GM21390 (cell line): ENCODE results near the gene ZNF230.

ENCODE experiments used
- ATAC-seq: cut with Tn5 transposase; IDR thresholded peaks from one replicate; pipeline ENCODE4 v1.9.1; 2021; ENCODE audit not compliant: unreplicated experiment

ZNF230 gene

GRCh38 chr19:44002566-44003460 is at the start of gene ZNF230:
ZNF230 (plus strand) TSS chr19:44002957; CDS start chr19:44007079, 4,122 bp downstream.
- ATAC-seq = peak; percentile 93

GRCh38 chr19:43956827-43957226 is 45.9 kb upstream of the ZNF230 start:
- ATAC-seq = no peak

GRCh38 chr19:43957891-43958290 is 44.9 kb upstream of the ZNF230 start:
- no peak for ATAC-seq

GRCh38 chr19:43960411-43960810 is 42.3 kb upstream of the ZNF230 start:
- ATAC-seq = no peak

- no peak for ATAC-seq
These were observed 36.6 kb upstream of the ZNF230 start for GRCh38 chr19:43966079-43966694.

- ATAC-seq = no peak
These were observed 26.0 kb upstream of the ZNF230 start for GRCh38 chr19:43976732-43977131.

- ATAC-seq = peak; percentile 27
These were observed 19.2 kb upstream of the ZNF230 start for GRCh38 chr19:43983544-43983911.

GRCh38 chr19:43983912-43984686 is 18.7 kb upstream of the ZNF230 start, which contains the start of gene ZNF155:
ZNF155 (plus strand) TSS chr19:43984188; CDS start chr19:43988544, 4,356 bp downstream.
- peak; percentile 90 for ATAC-seq

GRCh38 chr19:43984687-43985000 is 18.1 kb upstream of the ZNF230 start:
- ATAC-seq = no peak

GRCh38 chr19:43997631-43998290 is 5.0 kb upstream of the ZNF230 start:
- no peak for ATAC-seq

- ATAC-seq = no peak
These were observed 568 bp upstream of the ZNF230 start for GRCh38 chr19:44002212-44002565.

- peak; percentile 35 for ATAC-seq
These were observed 778 bp downstream of the ZNF230 start for GRCh38 chr19:44003461-44004009.

GRCh38 chr19:44005973-44006372 is 3.2 kb downstream of the ZNF230 start:
- ATAC-seq = no peak

- no peak for ATAC-seq
These were observed 4.7 kb downstream of the ZNF230 start for GRCh38 chr19:44007473-44007872.

GRCh38 chr19:44010468-44010867 is 7.7 kb downstream of the ZNF230 start:
- ATAC-seq = no peak

GRCh38 chr19:44019498-44019897 is 16.7 kb downstream of the ZNF230 start:
- no peak for ATAC-seq

GRCh38 chr19:44021221-44021620 is 18.5 kb downstream of the ZNF230 start:
- ATAC-seq = no peak

GRCh38 chr19:44024900-44025216 is 22.1 kb downstream of the ZNF230 start:
- no peak for ATAC-seq

- ATAC-seq = peak; percentile 89
These were observed 22.6 kb downstream of the ZNF230 start, which contains the start of gene ZNF222 for GRCh38 chr19:44025217-44025936. ZNF222 (plus strand) TSS chr19:44025379; CDS start chr19:44025437, 58 bp downstream.

GRCh38 chr19:44026622-44027021 is 23.9 kb downstream of the ZNF230 start:
- ATAC-seq = no peak
